Nephron progenitor cell (in vitro differentiated cells): ENCODE data around the gene TNFRSF4.

Experiments used
- DNase-seq: peaks from one replicate; pipeline ENCODE4 v3.0.0; 2021
- H3K27ac Mint-ChIP-seq: 2 replicates; pipeline ENCODE4 v1.8.0; 2021; ENCODE audit warnings: mild to moderate bottlenecking, moderate library complexity, mixed read lengths
- H3K27me3 Mint-ChIP-seq: 2 replicates; pipeline ENCODE4 v1.8.0; 2021; ENCODE audit warnings: mild to moderate bottlenecking, low read depth, mixed read lengths; ENCODE audit not compliant: poor library complexity
- H3K36me3 Mint-ChIP-seq: 2 replicates; pipeline ENCODE4 v1.8.0; 2021; ENCODE audit warnings: low read depth, mixed read lengths
- H3K4me1 Mint-ChIP-seq: 2 replicates; pipeline ENCODE4 v1.8.0; 2021; ENCODE audit warnings: mixed read lengths
- H3K4me3 Mint-ChIP-seq: 2 replicates; pipeline ENCODE4 v1.8.0; 2021; ENCODE audit warnings: mild to moderate bottlenecking, moderate library complexity, mixed read lengths
- H3K9me3 Mint-ChIP-seq: 2 replicates; pipeline ENCODE4 v1.8.0; 2021; ENCODE audit warnings: mild to moderate bottlenecking, moderate library complexity, mixed read lengths
- TF ChIP-seq, protein P1 (sequence below): fragments of 200-600 bp; sonication (generic); IDR thresholded peaks from 2 replicates; pipeline ENCODE4 v1.5.0; 2021; ENCODE audit warnings: antibody characterized with exemption

The TNFRSF4 gene

DNA sequence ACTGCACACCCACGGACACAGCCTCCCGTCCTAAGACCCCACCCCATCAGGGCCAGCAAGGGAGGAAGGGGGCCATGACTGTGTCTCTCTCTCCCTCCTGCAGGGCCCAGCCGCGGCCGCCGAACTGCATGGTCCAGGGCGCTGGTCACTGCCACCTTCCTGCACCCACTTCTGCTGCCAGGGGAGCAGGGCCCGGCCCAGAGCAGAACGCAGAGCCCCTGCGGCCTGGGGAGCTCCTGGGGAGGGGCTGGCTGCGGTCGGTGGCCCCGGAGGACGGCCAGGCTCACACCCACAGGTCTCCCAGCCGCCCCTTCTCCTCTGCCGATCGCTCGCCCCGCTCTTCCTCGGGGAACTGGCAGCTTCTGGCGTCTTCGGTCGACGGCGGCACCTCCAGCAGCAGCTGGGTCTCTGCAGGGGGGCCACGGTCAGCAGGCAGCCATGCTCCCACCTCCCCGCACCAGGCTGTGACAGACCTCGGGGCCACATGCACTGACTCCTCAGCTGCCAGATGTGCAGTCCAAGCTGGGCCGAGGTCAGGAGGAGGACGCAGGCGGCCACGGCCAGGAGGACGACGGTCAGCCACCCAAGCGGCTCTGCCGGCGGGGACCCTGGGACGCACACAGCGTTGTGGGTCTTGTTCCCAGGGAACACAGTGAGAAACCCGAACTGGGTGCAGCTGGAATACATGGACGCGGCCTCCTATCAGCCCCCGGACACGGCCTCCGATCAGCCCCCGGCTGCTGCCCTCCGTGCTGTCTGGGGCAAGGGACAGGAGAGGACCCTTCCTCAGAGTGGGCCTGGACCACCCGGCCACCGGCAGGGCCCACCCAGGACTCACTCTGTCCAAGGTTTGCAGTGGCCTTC is 10.2 kb downstream of the TNFRSF4 start:
- Mint-ChIP-seq H3K27me3 (peaks cover 40% of the 10 kb centered on the region), H3K4me3 (no peak overlapping the region), H3K9me3 (no peaks in the 10 kb centered on the region), H3K4me1 (peaks cover 11% of the 10 kb centered on the region), H3K27ac (no peak overlapping the region), H3K36me3 (no peaks in the 10 kb centered on the region)
- TF ChIP-seq, protein P1, sequence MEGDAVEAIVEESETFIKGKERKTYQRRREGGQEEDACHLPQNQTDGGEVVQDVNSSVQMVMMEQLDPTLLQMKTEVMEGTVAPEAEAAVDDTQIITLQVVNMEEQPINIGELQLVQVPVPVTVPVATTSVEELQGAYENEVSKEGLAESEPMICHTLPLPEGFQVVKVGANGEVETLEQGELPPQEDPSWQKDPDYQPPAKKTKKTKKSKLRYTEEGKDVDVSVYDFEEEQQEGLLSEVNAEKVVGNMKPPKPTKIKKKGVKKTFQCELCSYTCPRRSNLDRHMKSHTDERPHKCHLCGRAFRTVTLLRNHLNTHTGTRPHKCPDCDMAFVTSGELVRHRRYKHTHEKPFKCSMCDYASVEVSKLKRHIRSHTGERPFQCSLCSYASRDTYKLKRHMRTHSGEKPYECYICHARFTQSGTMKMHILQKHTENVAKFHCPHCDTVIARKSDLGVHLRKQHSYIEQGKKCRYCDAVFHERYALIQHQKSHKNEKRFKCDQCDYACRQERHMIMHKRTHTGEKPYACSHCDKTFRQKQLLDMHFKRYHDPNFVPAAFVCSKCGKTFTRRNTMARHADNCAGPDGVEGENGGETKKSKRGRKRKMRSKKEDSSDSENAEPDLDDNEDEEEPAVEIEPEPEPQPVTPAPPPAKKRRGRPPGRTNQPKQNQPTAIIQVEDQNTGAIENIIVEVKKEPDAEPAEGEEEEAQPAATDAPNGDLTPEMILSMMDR = no peak
- peak; percentile 18 for DNase-seq

DNA sequence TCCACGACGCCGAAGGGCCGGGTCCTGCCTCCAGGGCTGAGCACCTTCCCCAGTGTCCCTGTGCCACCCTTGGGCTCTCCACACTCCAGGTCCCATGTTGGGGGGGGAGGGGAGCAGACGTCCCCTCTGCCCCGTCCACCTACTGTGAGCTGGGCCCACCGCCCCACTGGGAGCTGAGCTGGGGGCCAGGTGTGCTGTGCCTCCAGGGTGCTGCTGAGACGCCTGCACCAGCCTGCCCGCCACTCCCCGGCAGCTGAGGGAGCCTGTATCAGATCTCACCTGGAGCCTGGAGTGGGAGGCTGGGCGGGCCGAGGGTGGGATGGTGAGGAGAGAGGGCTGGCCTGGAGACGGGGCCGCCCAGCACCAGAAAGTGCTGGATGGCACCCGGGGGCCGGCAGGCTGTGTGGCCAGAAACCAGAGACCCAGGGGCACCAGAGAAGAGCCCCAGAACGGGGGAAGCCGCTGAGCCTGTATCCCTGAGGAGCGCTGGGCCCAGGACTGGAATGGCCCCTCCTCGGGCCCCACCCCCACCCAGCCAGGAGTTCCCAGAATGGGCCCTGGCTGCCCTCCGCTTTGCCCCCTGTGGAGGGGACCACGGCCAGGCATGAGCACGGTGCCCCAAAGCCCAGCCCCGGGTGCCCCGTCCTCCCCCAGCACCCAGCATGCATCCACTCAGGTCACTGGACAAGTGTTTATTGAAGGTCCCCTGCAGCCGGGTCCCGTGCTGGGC is 11.0 kb downstream of the TNFRSF4 start:
- Mint-ChIP-seq H3K27ac (no peak overlapping the region), H3K9me3 (no peaks in the 10 kb centered on the region), H3K27me3 (peaks cover 36% of the 10 kb centered on the region), H3K36me3 (no peaks in the 10 kb centered on the region), H3K4me1 (peaks cover 3% of the 10 kb centered on the region), H3K4me3 (no peak overlapping the region)
- peak; percentile 10 for DNase-seq
- TF ChIP-seq, protein P1 = no peak

DNA sequence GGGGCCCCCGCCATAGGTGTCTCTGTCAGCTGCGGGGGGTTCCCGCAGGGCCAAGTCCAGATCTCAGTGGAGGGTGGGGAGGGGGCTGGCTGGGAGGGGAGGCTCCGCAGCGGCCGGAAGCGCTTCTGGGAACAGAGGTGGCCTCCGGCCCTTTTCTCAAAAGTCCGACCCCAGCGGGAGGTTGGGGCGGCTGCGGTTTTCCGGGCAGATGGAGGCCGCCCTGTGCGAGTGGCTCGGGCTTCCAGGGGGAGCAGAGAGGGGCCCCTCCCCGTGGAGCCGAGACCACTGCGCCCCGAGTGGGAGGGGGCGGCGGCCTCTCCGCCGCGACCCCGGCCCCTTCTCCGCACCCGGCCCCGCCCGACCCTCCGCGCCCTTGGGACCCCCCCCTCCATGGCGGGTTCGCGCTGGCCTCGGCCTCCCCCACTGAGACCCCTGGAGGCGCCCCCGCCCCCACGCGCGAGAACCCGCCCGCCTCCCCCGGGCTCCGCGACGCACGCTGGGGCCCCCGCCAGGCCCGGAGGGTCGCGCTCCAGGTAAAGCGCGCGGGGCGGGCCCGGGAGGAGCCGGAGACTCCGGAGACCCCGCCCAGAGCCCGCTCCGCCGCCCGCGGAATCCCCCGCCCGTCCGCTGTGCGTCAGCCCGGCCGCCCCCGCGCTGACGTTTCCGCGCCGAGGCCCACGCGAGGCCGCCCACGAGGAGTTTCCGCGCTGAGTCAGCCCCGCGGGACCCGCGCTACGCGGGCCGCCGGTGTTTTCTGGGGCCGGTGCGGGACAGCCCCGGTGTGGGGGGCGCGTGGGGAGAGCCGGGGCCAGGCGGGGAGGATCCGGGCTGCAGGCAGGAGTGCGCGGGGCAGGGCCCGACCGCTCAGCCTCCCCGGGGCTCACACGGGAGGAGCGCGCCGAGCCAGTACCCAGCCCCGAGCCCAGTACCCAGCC is 12.8 kb downstream of the TNFRSF4 start:
- Mint-ChIP-seq H3K4me1 (no peaks in the 10 kb centered on the region), H3K36me3 (no peaks in the 10 kb centered on the region), H3K4me3 (peak overlapping the region; percentile 44), H3K27ac (no peak overlapping the region), H3K9me3 (no peaks in the 10 kb centered on the region), H3K27me3 (peaks cover 27% of the 10 kb centered on the region)
- TF ChIP-seq, protein P1 = no peak
- peak; percentile 74 for DNase-seq

DNA sequence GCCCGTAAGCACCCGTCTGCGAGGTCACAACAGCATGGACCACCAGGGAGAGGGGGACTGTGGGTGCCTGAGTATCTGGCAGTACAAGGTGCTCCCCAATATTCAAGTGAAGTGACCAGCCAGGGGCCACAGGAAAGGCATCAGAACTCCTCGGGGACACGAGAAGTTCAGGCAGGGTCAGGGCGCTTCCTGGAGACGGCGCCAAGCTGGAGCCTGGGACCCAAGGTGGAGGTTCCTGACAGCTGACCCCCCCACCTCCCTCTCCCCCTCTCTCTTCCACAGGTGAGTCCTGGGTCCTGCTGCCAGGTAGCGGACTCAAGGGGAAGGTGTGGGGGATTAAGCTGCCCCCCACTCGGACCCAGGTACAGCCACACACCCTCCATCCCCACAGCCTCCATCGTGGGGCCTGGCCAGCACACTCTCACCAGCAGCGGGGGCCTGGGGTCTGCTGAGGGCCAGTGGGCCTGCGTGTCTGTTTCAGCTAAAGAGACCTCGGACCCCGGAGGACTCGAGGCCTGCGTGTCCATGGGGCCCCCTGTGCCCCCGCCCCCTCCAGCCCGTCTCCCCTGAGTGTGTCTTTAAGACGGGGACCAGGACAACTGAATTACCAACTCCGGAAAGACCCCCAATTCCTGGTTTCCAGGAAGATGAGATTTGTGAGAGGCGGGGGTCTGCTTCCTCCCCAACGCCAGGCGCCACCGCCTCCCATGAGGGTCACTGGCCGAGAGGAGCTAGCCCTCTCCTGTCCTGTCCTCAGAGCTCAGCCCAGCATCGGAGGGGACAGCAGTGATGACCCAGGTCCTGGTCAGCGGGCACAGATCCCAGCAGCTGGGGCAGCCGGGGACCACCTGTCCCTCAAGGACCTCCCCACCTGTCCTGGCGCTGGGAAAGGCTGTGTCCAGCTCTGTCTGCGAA is 13.7 kb downstream of the TNFRSF4 start:
- Mint-ChIP-seq H3K27me3 (peaks cover 28% of the 10 kb centered on the region), H3K36me3 (no peaks in the 10 kb centered on the region)
- peak; percentile 10 for DNase-seq

More for the DNA sequence above, 13.7 kb downstream of the TNFRSF4 start:
- H3K27ac Mint-ChIP-seq = no peak overlapping the region
- TF ChIP-seq, protein P1 = no peak
- peak overlapping the region; percentile 44 for H3K4me3 Mint-ChIP-seq
- peaks cover 7% of the 10 kb centered on the region for H3K9me3 Mint-ChIP-seq
- no peaks in the 10 kb centered on the region for H3K4me1 Mint-ChIP-seq
